BJ (cell line): Measurements from ENCODE around the gene KLRC2. TPM values are rescaled to one million over a fixed set of nuclear protein-coding genes. Genes with fewer than 3 reads are reported as not detected.

Experiments
- CTCF ChIA-PET: fragments of 350-600 bp; formaldehyde crosslinking; extraction: SDS; loops from one replicate; lab custom pipeline; 2021; ENCODE audit warnings: antibody characterized with exemption, inconsistent platforms; lab: Yijun Ruan, JAX
- POLR2A ChIA-PET: fragments of 300-600 bp; sonication (Branson Sonifier 250); formaldehyde crosslinking; extraction: SDS; loops from one replicate; lab custom pipeline; 2021; ENCODE audit warnings: antibody characterized with exemption; lab: Charles Lee
- DNase-seq: peaks from one replicate; pipeline ENCODE4 v3.0.0-alpha.2; 2011; ENCODE audit warnings: low read depth
- H3K27me3 ChIP-seq: 2 replicates; pipeline ENCODE4 v1.6.0; 2011; ENCODE audit warnings: low read length; ENCODE audit not compliant: control insufficient read depth, insufficient read depth
- H3K36me3 ChIP-seq: 2 replicates; pipeline ENCODE4 v1.5.1; 2011; ENCODE audit warnings: low read length; ENCODE audit not compliant: control insufficient read depth, insufficient read depth
- H3K4me3 ChIP-seq: 2 replicates; pipeline ENCODE4 v1.5.1; 2011; ENCODE audit warnings: low read depth, mild to moderate bottlenecking, control low read depth, low read length
- polyA plus RNA-seq: library from polyadenylated mRNA; depleted of rRNA; stranded (reverse); fragments of >200 nt; gene quantifications from 2 replicates; pipeline ENCODE4 v1.2.3, GENCODE V29; 2011; rRNA removed
- TF ChIP-seq, protein P1 (sequence below): IDR thresholded peaks from 2 replicates; pipeline ENCODE4 v1.5.1; 2011; ENCODE audit warnings: low read depth, mild to moderate bottlenecking, control low read depth, inconsistent platforms, low read length, moderate library complexity; ENCODE audit not compliant: insufficient read depth

The KLRC2 gene
- polyA plus RNA-seq, 1 experiment, result not detected

DNA sequence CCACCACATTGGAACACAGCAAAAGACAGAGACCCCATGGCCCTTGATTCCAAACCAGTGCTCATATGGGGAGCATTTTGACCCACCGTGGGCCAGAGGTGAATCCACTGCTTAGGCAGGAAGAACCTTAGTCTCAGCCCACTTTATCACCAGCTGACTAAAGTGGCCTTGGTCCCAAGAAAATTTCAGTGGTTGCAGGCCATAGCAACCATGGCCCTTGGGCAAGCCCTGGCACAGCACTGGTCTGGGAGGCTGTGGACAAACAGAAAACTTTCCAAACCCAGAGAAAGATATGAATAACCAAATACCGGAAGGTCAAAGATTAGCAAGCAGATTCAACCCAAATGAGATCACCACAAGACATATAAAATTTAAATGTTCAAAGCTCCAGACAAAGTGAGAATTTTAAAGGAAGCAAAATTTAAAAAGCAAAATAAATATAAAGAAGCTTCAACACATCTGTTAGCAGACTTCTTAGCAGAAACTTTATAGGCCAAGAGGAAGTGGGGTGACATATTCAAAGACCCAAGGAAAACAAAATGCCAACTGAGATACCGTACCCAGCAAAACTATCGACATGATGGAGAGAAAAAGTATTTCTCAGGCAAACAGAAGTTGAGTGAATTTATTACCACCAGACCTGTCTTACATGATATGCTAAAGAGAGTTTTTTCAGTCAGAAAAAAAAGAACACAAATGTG, 53.7 kb downstream of the KLRC2 start:
- TF ChIP-seq, protein P1, sequence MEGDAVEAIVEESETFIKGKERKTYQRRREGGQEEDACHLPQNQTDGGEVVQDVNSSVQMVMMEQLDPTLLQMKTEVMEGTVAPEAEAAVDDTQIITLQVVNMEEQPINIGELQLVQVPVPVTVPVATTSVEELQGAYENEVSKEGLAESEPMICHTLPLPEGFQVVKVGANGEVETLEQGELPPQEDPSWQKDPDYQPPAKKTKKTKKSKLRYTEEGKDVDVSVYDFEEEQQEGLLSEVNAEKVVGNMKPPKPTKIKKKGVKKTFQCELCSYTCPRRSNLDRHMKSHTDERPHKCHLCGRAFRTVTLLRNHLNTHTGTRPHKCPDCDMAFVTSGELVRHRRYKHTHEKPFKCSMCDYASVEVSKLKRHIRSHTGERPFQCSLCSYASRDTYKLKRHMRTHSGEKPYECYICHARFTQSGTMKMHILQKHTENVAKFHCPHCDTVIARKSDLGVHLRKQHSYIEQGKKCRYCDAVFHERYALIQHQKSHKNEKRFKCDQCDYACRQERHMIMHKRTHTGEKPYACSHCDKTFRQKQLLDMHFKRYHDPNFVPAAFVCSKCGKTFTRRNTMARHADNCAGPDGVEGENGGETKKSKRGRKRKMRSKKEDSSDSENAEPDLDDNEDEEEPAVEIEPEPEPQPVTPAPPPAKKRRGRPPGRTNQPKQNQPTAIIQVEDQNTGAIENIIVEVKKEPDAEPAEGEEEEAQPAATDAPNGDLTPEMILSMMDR, result no peak
- Histone ChIP-seq H3K27me3 (no peaks in the 10 kb centered on the region), H3K36me3 (no peaks in the 10 kb centered on the region), H3K4me3 (no peak overlapping the region)
- POLR2A ChIA-PET, result no interaction called here
- no peak for DNase-seq
- CTCF ChIA-PET, result interaction anchor here (0.8 to 1.8 kb wide), 2 partner anchors 16 to 21 kb away, joined by 3 to 7 read pairs; no protein-coding TSS in a partner anchor

Other genes with a start within 250 kb of the KLRC2 start
- 192 and 275 TPM in 2 replicates for gene GABARAPL1, start 223.1 kb downstream of the KLRC2 start, polyA plus RNA-seq
- gene KLRD1, start 128.1 kb downstream of the KLRC2 start, polyA plus RNA-seq, result 0.13 and 0.74 TPM in 2 replicates
- not detected in 2 replicates for gene KLRK1, start 46.0 kb downstream of the KLRC2 start, polyA plus RNA-seq
- not detected in 2 replicates for gene KLRC4, start 26.3 kb downstream of the KLRC2 start, polyA plus RNA-seq
- gene KLRC3, start 15.4 kb downstream of the KLRC2 start, polyA plus RNA-seq, result not detected in 2 replicates
- gene KLRC1, start 17.4 kb upstream of the KLRC2 start, polyA plus RNA-seq, result not detected in 2 replicates
- gene EIF2S3B, start 69.9 kb upstream of the KLRC2 start, polyA plus RNA-seq, result 0.65 and 0.66 TPM in 2 replicates
- 10.0 and 24.6 TPM in 2 replicates for gene MAGOHB, start 177.6 kb upstream of the KLRC2 start, polyA plus RNA-seq
- gene STYK1, start 238.0 kb upstream of the KLRC2 start, polyA plus RNA-seq, result 0.74 and 0.92 TPM in 2 replicates